Hypothalamus (tissue), 51 donors: ENCODE measurements around the gene RGS19.
"Not testable (repeated sequence)": the region's sequence is repeated elsewhere in the genome, so short reads cannot be mapped to it uniquely, and the experiment has no call there.

Experiments used
- DNase-seq, 51 donors: peaks; one replicate each; lab custom pipeline; 2025; lab: John Stamatoyannopoulos, UW

Gene RGS19

GRCh38 chr20:64095927-64096326 is 16.6 kb upstream of the RGS19 start:
- DNase-seq, result no peak

- no peak for DNase-seq
Observed at GRCh38 chr20:64095455-64095854, 16.1 kb upstream of the RGS19 start.

GRCh38 chr20:64093013-64093503 is 13.7 kb upstream of the RGS19 start:
- no peak for DNase-seq

- peak in 2 of 51 donors; percentile 23 to 42 for DNase-seq
Observed at GRCh38 chr20:64092258-64093012, 13.1 kb upstream of the RGS19 start.

GRCh38 chr20:64091770-64092169 is 12.5 kb upstream of the RGS19 start:
- DNase-seq, result peak in 8 of 51 donors; percentile 26 to 50 (median 36)

GRCh38 chr20:64091340-64091739 is 12.0 kb upstream of the RGS19 start:
- DNase-seq, result no peak

GRCh38 chr20:64090165-64090564 is 10.8 kb upstream of the RGS19 start:
- DNase-seq, result peak in 19 of 51 donors; percentile 12 to 67 (median 35)

GRCh38 chr20:64088586-64088985 is 9.3 kb upstream of the RGS19 start:
- DNase-seq, result not testable (repeated sequence)

- not testable (repeated sequence) for DNase-seq
Observed at GRCh38 chr20:64087226-64087825, 8.0 kb upstream of the RGS19 start.

GRCh38 chr20:64086801-64087200 is 7.5 kb upstream of the RGS19 start:
- DNase-seq, result no peak

- no peak for DNase-seq
Observed at GRCh38 chr20:64084685-64085152, 5.4 kb upstream of the RGS19 start.

GRCh38 chr20:64083804-64084684 is 4.7 kb upstream of the RGS19 start, which contains the start of gene LKAAEAR1:
LKAAEAR1 (minus strand) TSS chr20:64084398; CDS start chr20:64084219, 179 bp downstream.
- no peak for DNase-seq

GRCh38 chr20:64083378-64083803 is 4.1 kb upstream of the RGS19 start:
- peak in 40 of 51 donors; percentile 14 to 82 (median 50) for DNase-seq

- peak in 3 of 51 donors; percentile 10 to 22 (median 21) for DNase-seq
Observed at GRCh38 chr20:64082820-64083377, 3.6 kb upstream of the RGS19 start.

GRCh38 chr20:64082126-64082731 is 2.9 kb upstream of the RGS19 start:
- no peak for DNase-seq

GRCh38 chr20:64081624-64081964 is 2.3 kb upstream of the RGS19 start:
- DNase-seq, result no peak

GRCh38 chr20:64080813-64081623 is 1.7 kb upstream of the RGS19 start:
- no peak for DNase-seq

- peak in 1 of 51 donors; percentile 64 for DNase-seq
Observed at GRCh38 chr20:64080013-64080812, 895 bp upstream of the RGS19 start, which contains the start of gene OPRL1. OPRL1 (plus strand) TSS chr20:64080082; CDS start chr20:64092721, 12,639 bp downstream.
